Muscle of leg (tissue), 11 donors: ENCODE data around the gene SHC2. TPM values are rescaled to one million over a fixed set of nuclear protein-coding genes. Genes with fewer than 3 reads are reported as not detected.
"Not testable (repeated sequence)": the region's sequence is repeated elsewhere in the genome, so short reads cannot be mapped to it uniquely, and the experiment has no call there.

Experiments used
- DNase-seq: peaks from one replicate; pipeline ENCODE4 v3.0.0; 2013
- H3K27ac ChIP-seq: one replicate; pipeline ENCODE4 v1.5.1; 2013; ENCODE audit warnings: mild to moderate bottlenecking, low read length, control low read depth
- H3K27me3 ChIP-seq: one replicate; pipeline ENCODE4 v1.6.1; 2013; ENCODE audit warnings: low read length; ENCODE audit not compliant: control insufficient read depth, insufficient read depth
- H3K36me3 ChIP-seq: one replicate; pipeline ENCODE4 v1.6.1; 2013; ENCODE audit warnings: low read length; ENCODE audit not compliant: control insufficient read depth, insufficient read depth
- H3K4me1 ChIP-seq: one replicate; pipeline ENCODE4 v1.6.1; 2013; ENCODE audit warnings: low read length; ENCODE audit not compliant: control insufficient read depth, insufficient read depth
- H3K4me3 ChIP-seq: one replicate; pipeline ENCODE4 v1.5.1; 2013; ENCODE audit warnings: low read length, control low read depth
- H3K9me3 ChIP-seq: replicated peaks from 2 replicates; pipeline ENCODE4 v1.6.1; 2013; ENCODE audit warnings: low read depth, low read length; ENCODE audit not compliant: control insufficient read depth
- WGBS: methylation state at CpG from one replicate; pipeline ENCODE4 v1.1.5; 2013; ENCODE audit warnings: missing lambda C conversion rate; ENCODE audit not compliant: insufficient coverage; 5-methylcytosine and 5-hydroxymethylcytosine counted together
- polyA plus RNA-seq, 8 donors: library from polyadenylated mRNA; unstranded; fragments of 120-200 nt; gene quantifications; one replicate each; pipeline versions ENCODE4 v1.2.1 to v1.2.3, GENCODE V29; 2013; ENCODE audit warnings: inconsistent platforms in 1 of 8, low replicate concordance in 1 of 8; ENCODE audit not compliant: insufficient read length in 8 of 8, insufficient read depth in 1 of 8
- total RNA-seq: library from RNA; stranded (reverse); fragments of 120-200 nt; gene quantifications from one replicate; pipeline ENCODE4 v1.2.4, GENCODE V29; 2013

SHC2 gene
- total and polyA plus RNA-seq, 9 donors, result 13.9 to 46.6 (median 31.5) TPM

DNA sequence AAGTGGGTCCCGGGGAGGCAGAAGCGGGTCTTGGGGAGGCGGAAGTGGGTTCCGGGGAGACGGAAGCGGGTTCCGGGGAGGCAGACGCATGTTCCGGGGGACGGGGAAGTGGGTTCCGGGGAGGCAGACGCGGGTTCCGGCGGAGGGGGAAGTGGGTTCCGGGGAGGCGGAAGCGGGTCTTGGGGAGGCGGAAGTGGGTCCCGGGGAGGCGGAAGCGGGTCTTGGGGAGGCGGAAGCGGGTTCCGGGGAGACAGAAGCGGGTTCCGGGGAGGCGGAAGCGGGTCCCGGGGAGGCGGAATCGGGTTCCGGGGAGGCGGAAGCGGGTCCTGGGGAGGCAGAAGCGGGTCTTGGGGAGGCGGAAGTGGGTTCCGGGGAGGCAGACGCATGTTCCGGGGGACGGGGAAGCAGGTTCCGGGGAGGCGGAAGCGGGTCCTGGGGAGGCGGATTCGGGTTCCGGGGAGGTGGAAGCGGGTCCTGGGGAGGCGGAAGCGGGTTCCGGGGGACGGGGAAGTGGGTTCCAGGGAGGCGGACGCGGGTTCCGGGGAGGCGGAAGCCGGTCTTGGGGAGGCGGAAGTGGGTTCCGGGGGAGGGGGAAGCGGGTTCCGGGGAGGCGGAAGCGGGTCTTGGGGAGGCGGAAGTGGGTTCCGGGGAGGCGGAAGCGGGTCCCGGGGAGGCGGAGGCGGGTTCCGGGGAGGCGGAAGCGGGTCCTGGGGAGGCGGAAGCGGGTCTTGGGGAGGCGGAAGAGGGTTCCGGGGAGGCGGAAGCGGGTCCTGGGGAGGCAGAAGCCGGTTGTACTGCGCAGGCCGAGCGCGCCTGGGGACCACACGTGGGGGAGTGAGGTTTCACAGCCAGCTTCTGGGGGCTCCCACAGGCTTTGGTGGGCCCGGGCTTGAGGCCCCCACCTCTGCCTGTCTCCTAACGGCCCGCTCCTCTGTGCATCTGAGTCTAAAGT, 2.5 kb downstream of the SHC2 start:
- Histone ChIP-seq H3K4me1 (peaks cover 20% of the 10 kb centered on the region), H3K27ac (no peak overlapping the region), H3K36me3 (no peaks in the 10 kb centered on the region), H3K9me3 (no peaks in the 10 kb centered on the region), H3K27me3 (peaks cover 16% of the 10 kb centered on the region), H3K4me3 (no peak overlapping the region)
- DNase-seq, result no peak
- 96% methylated on average over 76 of the region's 89 CpGs for WGBS

DNA sequence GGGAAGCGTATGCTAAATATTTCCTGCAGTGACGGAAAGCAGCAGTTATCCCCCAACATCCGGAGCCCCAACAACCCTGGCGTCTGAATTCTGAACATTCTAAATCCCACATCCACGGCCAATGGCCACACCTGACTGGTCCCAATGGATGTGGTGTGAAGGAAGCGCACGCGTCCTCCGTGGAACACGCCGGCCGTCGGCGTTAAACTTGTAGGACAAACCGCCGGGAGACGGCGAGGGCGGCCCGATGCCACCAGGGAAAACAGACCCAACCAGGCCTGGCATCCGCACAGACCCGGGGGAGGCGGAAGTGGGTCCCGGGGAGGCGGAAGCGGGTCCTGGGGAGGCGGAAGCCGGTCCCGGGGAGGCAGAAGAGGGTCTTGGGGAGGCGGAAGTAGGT, 3.2 kb downstream of the SHC2 start:
- WGBS, result 91% methylated on average over 14 of the region's 30 CpGs
- peaks cover 14% of the 10 kb centered on the region for H3K27me3 ChIP-seq
- no peaks in the 10 kb centered on the region for H3K36me3 ChIP-seq
- DNase-seq, result no peak
- H3K9me3 ChIP-seq, result no peaks in the 10 kb centered on the region
- peaks cover 20% of the 10 kb centered on the region for H3K4me1 ChIP-seq
- no peak overlapping the region for H3K27ac ChIP-seq
- H3K4me3 ChIP-seq, result no peak overlapping the region

DNA sequence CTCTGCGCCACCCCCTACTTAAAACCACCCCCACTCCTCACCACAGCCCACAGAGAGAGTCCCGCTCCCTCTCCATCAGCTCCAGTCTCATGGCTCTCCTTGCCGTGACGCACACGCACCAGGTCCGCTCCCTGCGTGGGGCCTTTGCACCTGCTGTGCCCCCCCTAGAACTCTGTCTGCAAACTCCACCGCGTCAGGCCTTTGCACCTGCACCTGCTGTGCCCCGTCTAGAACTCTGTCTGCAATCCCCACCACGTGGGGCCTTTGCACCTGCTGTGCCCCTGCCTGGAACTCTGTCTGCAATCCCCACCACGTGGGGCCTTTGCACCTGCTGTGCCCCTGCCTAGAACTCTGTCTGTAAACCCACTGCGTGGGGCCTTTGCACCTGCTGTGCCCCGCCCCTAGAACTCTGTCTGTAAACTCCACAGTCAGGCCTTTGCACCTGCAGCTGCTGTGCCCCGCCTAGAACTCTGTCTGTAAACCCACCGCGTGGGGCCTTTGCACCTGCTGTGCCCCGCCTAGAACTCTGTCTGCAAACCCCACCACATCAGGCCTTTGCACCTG, 4.2 kb downstream of the SHC2 start:
- H3K36me3 ChIP-seq, result no peaks in the 10 kb centered on the region
- H3K27me3 ChIP-seq, result peaks cover 7% of the 10 kb centered on the region
- no peak overlapping the region for H3K27ac ChIP-seq
- H3K9me3 ChIP-seq, result no peaks in the 10 kb centered on the region
- WGBS, result 74% methylated on average over 18 of the region's 18 CpGs
- peaks cover 18% of the 10 kb centered on the region for H3K4me1 ChIP-seq
- DNase-seq, result no peak
- no peak overlapping the region for H3K4me3 ChIP-seq

DNA sequence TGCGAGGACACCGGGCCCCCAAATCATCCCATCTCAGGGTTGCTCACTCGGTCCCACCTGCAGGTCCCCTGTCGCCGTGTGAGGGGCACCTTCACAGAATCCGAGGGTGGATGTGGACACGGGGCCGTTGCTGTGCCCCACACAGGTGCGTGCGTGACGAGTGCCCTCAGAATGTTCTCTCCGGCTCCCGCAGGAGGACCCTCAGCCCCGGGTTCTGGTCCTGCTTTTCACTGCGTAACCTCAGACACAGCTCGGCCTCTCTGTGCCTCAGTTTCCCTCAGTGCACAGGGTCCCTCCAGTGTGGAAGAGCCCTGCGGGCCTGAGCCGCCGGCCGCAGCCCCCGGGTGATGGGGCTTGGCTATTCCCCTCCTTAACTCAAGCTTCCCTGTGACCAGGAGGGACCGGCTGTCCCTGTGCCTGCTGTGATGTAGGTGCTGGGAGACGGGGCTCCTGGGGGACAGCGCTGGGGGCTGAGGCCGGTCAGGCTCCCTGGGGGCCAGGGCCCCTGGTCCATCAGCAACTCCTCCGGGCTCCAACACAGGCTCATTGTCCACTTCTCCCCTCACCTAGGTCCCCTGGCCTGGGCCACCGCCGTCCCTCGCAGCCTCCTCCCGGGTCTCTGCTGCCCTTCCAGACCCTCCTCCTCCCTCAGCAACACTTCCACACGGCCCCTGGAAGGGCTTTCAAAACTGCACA, 4.8 kb downstream of the SHC2 start:
- no peak for DNase-seq
- peaks cover 12% of the 10 kb centered on the region for H3K4me1 ChIP-seq
- no peak overlapping the region for H3K27ac ChIP-seq
- H3K27me3 ChIP-seq, result peaks cover under 1% of the 10 kb centered on the region
- no peaks in the 10 kb centered on the region for H3K9me3 ChIP-seq
- H3K4me3 ChIP-seq, result no peak overlapping the region
- no peaks in the 10 kb centered on the region for H3K36me3 ChIP-seq
- 84% methylated on average over 24 of the region's 31 CpGs for WGBS

DNA sequence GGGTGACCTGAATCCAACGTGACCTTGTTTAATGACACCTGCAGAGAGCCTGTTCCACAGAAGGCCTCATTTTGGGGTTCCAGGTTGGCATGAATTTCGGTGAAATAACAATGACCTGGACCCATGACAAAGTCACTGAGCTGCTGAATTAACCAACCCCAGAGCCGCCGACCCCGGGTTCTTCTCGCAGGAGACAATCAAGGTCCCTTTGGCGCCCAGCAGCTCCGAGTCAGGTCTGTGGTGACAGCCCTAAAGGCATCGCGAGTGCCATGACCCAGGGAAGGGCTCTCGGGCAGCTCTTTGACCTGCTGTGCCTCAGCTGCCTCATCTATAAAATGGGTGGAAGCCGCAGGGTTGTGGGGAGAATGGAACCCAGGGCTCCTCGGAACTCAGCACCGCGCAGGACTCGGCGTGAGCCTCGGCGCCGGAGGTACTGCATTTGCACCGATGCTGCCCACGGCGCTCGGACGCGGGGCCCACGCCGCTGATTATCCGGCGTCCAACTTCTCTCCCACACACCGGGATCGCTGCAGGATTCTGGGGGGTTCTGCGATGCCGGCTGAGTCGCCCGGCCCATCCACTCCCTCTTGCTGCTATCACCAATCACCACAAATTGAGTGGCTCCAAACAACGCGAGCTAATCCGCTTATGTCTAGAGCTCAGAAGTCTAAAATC, 5.7 kb downstream of the SHC2 start:
- no peaks in the 10 kb centered on the region for H3K9me3 ChIP-seq
- H3K4me3 ChIP-seq, result no peak overlapping the region
- no peaks in the 10 kb centered on the region for H3K36me3 ChIP-seq
- no peaks in the 10 kb centered on the region for H3K27me3 ChIP-seq
- no peak for DNase-seq
- peaks cover 12% of the 10 kb centered on the region for H3K4me1 ChIP-seq
- H3K27ac ChIP-seq, result no peak overlapping the region
- 93% methylated on average over 38 of the region's 39 CpGs for WGBS

DNA sequence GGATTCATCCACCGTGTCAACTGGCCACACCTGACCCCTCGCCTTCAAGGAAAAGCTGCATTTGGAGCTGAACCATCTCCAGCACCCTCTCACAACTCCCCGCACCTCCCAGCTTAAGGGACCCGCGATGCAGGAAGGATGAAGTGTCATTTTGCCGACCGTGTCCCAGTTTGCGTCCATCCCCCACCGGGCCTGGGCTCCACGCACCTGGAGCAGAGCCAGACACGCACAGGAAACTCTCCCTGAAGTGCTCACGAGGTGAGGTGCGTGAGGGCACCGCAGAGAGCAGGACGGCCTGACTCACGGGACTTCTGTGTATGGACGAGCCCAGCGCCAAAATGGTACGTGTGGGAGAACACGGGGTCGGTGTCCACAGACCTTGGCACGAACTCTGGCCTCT, 7.2 kb downstream of the SHC2 start:
- peaks cover 1% of the 10 kb centered on the region for H3K4me1 ChIP-seq
- no peak overlapping the region for H3K4me3 ChIP-seq
- H3K27me3 ChIP-seq, result no peaks in the 10 kb centered on the region
- no peak overlapping the region for H3K27ac ChIP-seq
- DNase-seq, result no peak
- H3K9me3 ChIP-seq, result no peaks in the 10 kb centered on the region
- WGBS, result 87% methylated on average over 22 of the region's 22 CpGs
- H3K36me3 ChIP-seq, result no peaks in the 10 kb centered on the region

DNA sequence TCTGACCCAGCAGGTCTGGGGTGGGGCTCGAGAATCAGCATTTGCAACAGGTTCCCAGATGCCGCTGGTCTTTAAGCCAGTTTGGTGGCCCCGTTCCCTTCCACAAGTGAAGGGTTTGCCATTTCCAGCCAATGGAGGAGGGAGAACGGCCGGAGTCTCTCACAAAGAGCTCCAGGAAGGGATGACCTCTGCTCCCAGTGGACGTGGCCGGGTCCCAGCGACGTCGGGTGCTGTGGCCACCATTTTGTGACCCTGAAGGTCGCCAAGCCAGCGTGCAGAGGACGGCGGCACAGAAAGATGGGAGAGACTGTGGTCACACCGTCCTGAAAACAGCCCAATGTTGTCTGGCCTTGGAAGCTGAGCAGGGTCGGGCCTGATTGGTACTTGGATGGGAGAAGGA, 8.0 kb downstream of the SHC2 start:
- Histone ChIP-seq H3K4me1 (peaks cover 9% of the 10 kb centered on the region), H3K27me3 (no peaks in the 10 kb centered on the region), H3K36me3 (no peaks in the 10 kb centered on the region), H3K27ac (no peak overlapping the region), H3K4me3 (no peak overlapping the region), H3K9me3 (no peaks in the 10 kb centered on the region)
- DNase-seq, result no peak
- 92% methylated on average over 16 of the region's 16 CpGs for WGBS

DNA sequence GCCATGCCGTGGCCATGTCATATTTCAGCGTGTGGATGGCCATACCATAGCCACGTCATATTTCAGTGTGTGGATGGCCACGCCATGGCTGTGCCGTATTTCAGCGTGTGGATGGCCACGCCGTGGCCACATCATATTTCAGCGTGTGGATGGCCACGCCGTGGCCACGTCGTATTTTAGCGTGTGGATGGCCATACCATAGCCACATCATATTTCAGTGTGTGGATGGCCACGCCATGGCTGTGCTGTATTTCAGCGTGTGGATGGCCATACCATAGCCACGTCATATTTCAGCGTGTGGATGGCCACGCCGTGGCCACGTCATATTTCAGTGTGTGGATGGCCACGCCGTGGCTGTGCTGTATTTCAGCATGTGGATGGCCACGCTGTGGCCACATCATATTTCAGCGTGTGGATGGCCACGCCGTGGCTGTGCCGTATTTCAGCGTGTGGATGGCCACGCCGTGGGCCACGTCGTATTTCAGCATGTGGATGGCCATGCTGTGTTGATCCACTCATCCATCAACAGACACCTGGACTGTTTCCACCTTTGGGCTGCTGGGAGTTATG, 9.8 kb downstream of the SHC2 start:
- H3K9me3 ChIP-seq, DNase-seq, H3K4me3 ChIP-seq, H3K27ac ChIP-seq, H3K36me3 ChIP-seq, H3K27me3 ChIP-seq: not testable (repeated sequence)
- H3K4me1 ChIP-seq, result peaks cover 11% of the 10 kb centered on the region
- WGBS, result 96% methylated on average over 28 of the region's 33 CpGs

DNA sequence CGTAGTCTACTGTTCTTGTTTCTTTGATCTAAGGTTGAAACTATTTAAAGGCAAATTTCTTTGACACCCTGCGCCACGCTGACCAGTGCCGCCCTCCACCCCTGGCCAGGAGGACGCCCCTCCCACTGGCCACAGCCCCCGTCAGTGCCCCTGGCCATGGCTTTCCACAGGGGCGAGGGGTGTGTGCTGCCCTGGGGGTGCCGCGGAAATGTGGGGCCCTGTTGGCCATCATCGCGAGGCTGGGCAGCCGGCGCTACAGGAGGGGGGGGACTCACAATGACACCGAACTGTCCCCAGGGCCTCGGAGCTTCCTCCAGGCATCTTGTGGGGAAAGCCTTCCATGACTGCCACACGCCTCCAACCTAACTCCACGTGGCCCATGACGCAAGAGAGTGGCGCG, 10.9 kb downstream of the SHC2 start:
- H3K4me1 ChIP-seq, result peaks cover 11% of the 10 kb centered on the region

More for the DNA sequence above, 10.9 kb downstream of the SHC2 start:
- Histone ChIP-seq H3K4me3 (no peak overlapping the region), H3K27me3 (no peaks in the 10 kb centered on the region), H3K9me3 (no peaks in the 10 kb centered on the region), H3K36me3 (no peaks in the 10 kb centered on the region), H3K27ac (no peak overlapping the region)
- WGBS, result 95% methylated on average over 15 of the region's 20 CpGs
- DNase-seq, result peak; percentile 0
